Fibroblast of lung (primary cell): ENCODE measurements around the gene TMEM176B. TPM values are rescaled to one million over a fixed set of nuclear protein-coding genes. Genes with fewer than 3 reads are reported as not detected.

Source experiments
- DNase-seq, 2 donors: peaks; one replicate each; pipeline versions ENCODE4 v3.0.0 to v3.0.0-alpha.2; 2010; ENCODE audit warnings: low read depth in 2 of 2
- H2AFZ ChIP-seq: 2 replicates; pipeline ENCODE4 v1.5.1; 2012; ENCODE audit warnings: low read length, control low read depth, inconsistent platforms
- H3K27ac ChIP-seq: 2 replicates; pipeline ENCODE4 v1.5.1; 2011; ENCODE audit warnings: low read length, control low read depth; ENCODE audit not compliant: insufficient read depth
- H3K27me3 ChIP-seq: 2 replicates; pipeline ENCODE4 v1.5.1; 2011; ENCODE audit warnings: mild to moderate bottlenecking, low read length; ENCODE audit not compliant: control insufficient read depth, insufficient read depth
- H3K36me3 ChIP-seq: 2 replicates; pipeline ENCODE4 v1.5.1; 2011; ENCODE audit warnings: low read length; ENCODE audit not compliant: control insufficient read depth, insufficient read depth
- H3K4me1 ChIP-seq: 2 replicates; pipeline ENCODE4 v1.5.1; 2011; ENCODE audit warnings: low read length; ENCODE audit not compliant: control insufficient read depth, insufficient read depth; ENCODE audit errors: extremely low read depth
- H3K4me2 ChIP-seq: 2 replicates; pipeline ENCODE4 v1.5.1; 2011; ENCODE audit warnings: low read length, control low read depth; ENCODE audit not compliant: insufficient read depth; ENCODE audit errors: extremely low read depth
- H3K4me3 ChIP-seq, 4 experiments: fragments of 200-600 bp in 1 of 4; sonication (generic) in 1 of 4; replicated peaks in 1 of 4; 2 replicates each; pipeline ENCODE4 v1.5.1; 2011 to 2016; ENCODE audit warnings: low read length in 4 of 4, low read depth in 3 of 4, mild to moderate bottlenecking in 3 of 4, control low read depth in 2 of 4, inconsistent platforms in 1 of 4, mixed read lengths in 1 of 4; ENCODE audit not compliant: insufficient read depth in 1 of 4; ENCODE audit errors: control extremely low read depth in 1 of 4
- H3K79me2 ChIP-seq: 2 replicates; pipeline ENCODE4 v1.5.1; 2012; ENCODE audit warnings: mild to moderate bottlenecking, low read length, inconsistent platforms; ENCODE audit not compliant: control insufficient read depth, insufficient read depth
- H3K9ac ChIP-seq: 2 replicates; pipeline ENCODE4 v1.5.1; 2011; ENCODE audit warnings: mild to moderate bottlenecking, low read length, control low read depth; ENCODE audit not compliant: insufficient read depth
- H3K9me3 ChIP-seq: 2 replicates; pipeline ENCODE4 v1.5.1; 2012; ENCODE audit warnings: low read depth, low read length; ENCODE audit not compliant: control insufficient read depth, insufficient read depth
- H4K20me1 ChIP-seq: 2 replicates; pipeline ENCODE4 v1.5.1; 2011; ENCODE audit warnings: low read length; ENCODE audit not compliant: control insufficient read depth, insufficient read depth; ENCODE audit errors: extremely low read depth
- EZH2 ChIP-seq: IDR thresholded peaks from 2 replicates; pipeline ENCODE4 v1.5.1; 2012; ENCODE audit warnings: low read length, control low read depth, mild to moderate bottlenecking; ENCODE audit errors: missing control alignments
- polyA plus RNA-seq, 2 donors: library from polyadenylated mRNA; depleted of rRNA in 1 of 2; stranded (reverse) in 1 of 2; unstranded in 1 of 2; fragments of >200 nt; gene quantifications; 2 replicates each; pipeline ENCODE4 v1.2.1, GENCODE V29; 2011 to 2012; ENCODE audit warnings: missing spikeins in 1 of 2
- total RNA-seq: library from RNA; depleted of rRNA; stranded (reverse); fragments of >200 nt; gene quantifications from 2 replicates; pipeline ENCODE4 v1.2.1, GENCODE V29; 2014
- TF ChIP-seq, protein P1 (sequence below), 2 donors: IDR thresholded peaks in 1 of 2; conservative IDR thresholded peaks in 1 of 2; 1 replicate in 1 of 2; 2 replicates in 1 of 2; pipeline ENCODE4 v1.5.1; 2011 to 2012; ENCODE audit warnings: low read length in 2 of 2, control low read depth in 1 of 2, inconsistent platforms in 1 of 2, low read depth in 1 of 2, mild to moderate bottlenecking in 1 of 2

Gene TMEM176B
- total and polyA plus RNA-seq, 2 donors (not counting 1 experiment from before 2014, with no cell fraction given), result 0.78 to 26.8 TPM

- H3K9ac ChIP-seq, result no peak overlapping the region
- H3K9me3 ChIP-seq, result no peaks in the 10 kb centered on the region
- no peaks in the 10 kb centered on the region for H3K36me3 ChIP-seq
- H3K27ac ChIP-seq, result no peak overlapping the region
- H3K4me2 ChIP-seq, result no peak overlapping the region
- H2AFZ ChIP-seq, result no peak overlapping the region
- no peaks in the 10 kb centered on the region for H3K4me1 ChIP-seq
- no peak overlapping the region for H3K4me3 ChIP-seq
- TF ChIP-seq, protein P1, sequence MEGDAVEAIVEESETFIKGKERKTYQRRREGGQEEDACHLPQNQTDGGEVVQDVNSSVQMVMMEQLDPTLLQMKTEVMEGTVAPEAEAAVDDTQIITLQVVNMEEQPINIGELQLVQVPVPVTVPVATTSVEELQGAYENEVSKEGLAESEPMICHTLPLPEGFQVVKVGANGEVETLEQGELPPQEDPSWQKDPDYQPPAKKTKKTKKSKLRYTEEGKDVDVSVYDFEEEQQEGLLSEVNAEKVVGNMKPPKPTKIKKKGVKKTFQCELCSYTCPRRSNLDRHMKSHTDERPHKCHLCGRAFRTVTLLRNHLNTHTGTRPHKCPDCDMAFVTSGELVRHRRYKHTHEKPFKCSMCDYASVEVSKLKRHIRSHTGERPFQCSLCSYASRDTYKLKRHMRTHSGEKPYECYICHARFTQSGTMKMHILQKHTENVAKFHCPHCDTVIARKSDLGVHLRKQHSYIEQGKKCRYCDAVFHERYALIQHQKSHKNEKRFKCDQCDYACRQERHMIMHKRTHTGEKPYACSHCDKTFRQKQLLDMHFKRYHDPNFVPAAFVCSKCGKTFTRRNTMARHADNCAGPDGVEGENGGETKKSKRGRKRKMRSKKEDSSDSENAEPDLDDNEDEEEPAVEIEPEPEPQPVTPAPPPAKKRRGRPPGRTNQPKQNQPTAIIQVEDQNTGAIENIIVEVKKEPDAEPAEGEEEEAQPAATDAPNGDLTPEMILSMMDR (conservative IDR thresholded peaks at IDR 0.05 in 1 of 2, IDR thresholded peaks at IDR 0.05 in 1 of 2; ENCODE audit: low read depth in 1 of 2, low read length in 2 of 2), result no peak
- TF ChIP-seq EZH2, result no peak
- no peaks in the 10 kb centered on the region for H4K20me1 ChIP-seq
- no peak for DNase-seq
- H3K27me3 ChIP-seq, result no peaks in the 10 kb centered on the region
- H3K79me2 ChIP-seq, result no peaks in the 10 kb centered on the region
Observed at GRCh38 chr7:150828384-150828783, 28.2 kb upstream of the TMEM176B start.

DNA sequence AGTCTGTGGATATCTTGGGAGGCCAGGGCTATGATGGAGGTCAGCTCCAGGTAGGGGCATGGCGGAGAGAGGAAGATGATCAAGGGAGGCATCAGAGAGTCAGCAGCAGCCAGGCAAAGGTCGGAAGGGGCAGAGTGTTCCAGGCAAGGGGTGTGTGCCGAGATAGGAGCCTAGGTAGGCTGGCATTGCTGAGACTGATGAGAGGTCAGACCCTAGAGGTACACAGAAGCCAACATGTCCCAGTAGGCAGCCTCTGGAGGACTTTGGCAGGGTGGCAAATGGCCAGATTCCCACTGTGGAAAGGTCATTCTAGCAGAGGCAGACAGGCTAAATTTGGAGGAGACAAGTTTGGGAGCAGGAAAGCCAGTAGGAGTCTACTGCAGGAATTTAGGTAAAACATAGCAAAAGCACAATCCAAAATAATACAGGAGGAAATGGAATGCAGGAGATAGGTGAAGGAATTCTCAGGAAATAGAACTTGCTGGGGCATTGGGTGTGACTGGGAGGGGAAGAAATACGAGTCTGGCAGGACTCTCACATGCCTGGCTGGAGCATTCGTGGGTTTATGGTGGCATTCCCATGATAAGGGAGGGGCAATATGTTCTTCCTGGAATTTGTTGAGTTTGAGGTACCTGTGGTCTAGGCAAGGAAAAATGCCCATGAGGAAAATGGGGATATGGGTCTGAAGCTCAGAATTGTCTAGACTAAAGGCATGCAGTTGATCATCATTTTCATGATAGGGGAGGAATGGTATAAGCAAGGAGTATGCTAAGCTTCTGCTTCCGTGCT, 26.1 kb upstream of the TMEM176B start:
- H3K9ac ChIP-seq, result no peak overlapping the region
- H3K4me1 ChIP-seq, result no peaks in the 10 kb centered on the region
- no peak overlapping the region for H3K4me2 ChIP-seq
- no peak overlapping the region for H3K4me3 ChIP-seq
- H3K36me3 ChIP-seq, result no peaks in the 10 kb centered on the region
- no peaks in the 10 kb centered on the region for H4K20me1 ChIP-seq
- no peak for TF ChIP-seq EZH2
- TF ChIP-seq, protein P1 (conservative IDR thresholded peaks at IDR 0.05 in 1 of 2, IDR thresholded peaks at IDR 0.05 in 1 of 2; ENCODE audit: low read depth in 1 of 2, low read length in 2 of 2), result no peak
- H3K27me3 ChIP-seq, result no peaks in the 10 kb centered on the region
- DNase-seq, result no peak
- H2AFZ ChIP-seq, result no peak overlapping the region
- H3K9me3 ChIP-seq, result no peaks in the 10 kb centered on the region
- no peaks in the 10 kb centered on the region for H3K79me2 ChIP-seq
- H3K27ac ChIP-seq, result no peak overlapping the region

GRCh38 chr7:150824379-150825177, 24.4 kb upstream of the TMEM176B start:
- H3K27ac ChIP-seq, result no peak overlapping the region
- H3K9me3 ChIP-seq, result no peaks in the 10 kb centered on the region
- DNase-seq, result no peak
- no peaks in the 10 kb centered on the region for H3K79me2 ChIP-seq
- H3K4me1 ChIP-seq, result no peaks in the 10 kb centered on the region
- no peak overlapping the region for H3K4me3 ChIP-seq
- no peaks in the 10 kb centered on the region for H3K27me3 ChIP-seq
- no peak overlapping the region for H2AFZ ChIP-seq
- no peaks in the 10 kb centered on the region for H4K20me1 ChIP-seq
- H3K9ac ChIP-seq, result no peak overlapping the region
- TF ChIP-seq, protein P1 (conservative IDR thresholded peaks at IDR 0.05 in 1 of 2, IDR thresholded peaks at IDR 0.05 in 1 of 2; ENCODE audit: low read depth in 1 of 2, low read length in 2 of 2), result no peak
- TF ChIP-seq EZH2, result no peak
- no peak overlapping the region for H3K4me2 ChIP-seq
- H3K36me3 ChIP-seq, result no peaks in the 10 kb centered on the region
